ENCODE data around the gene RAMACL.

The RAMACL gene

GRCh38 chr6:166551754-166552495, 34.6 kb downstream of the RAMACL start:
- no peak for DNase-seq (ENCODE audit: low spot score)
- in situ Hi-C loops (cut with MboI; ENCODE audit: low pct_unique_long_range_greater_than_20kb, low sequenced_read_pairs, unreplicated experiment): no loop called here
- no peak for TF ChIP-seq CTCF (IDR thresholded peaks at IDR 0.05; ENCODE audit: extremely low read depth, insufficient read depth, missing control alignments)

- DNase-seq (ENCODE audit: low spot score): no peak
- in situ Hi-C loops (cut with MboI; ENCODE audit: low pct_unique_long_range_greater_than_20kb, low sequenced_read_pairs, unreplicated experiment): no loop called here
- no peak for TF ChIP-seq CTCF (IDR thresholded peaks at IDR 0.05; ENCODE audit: extremely low read depth, insufficient read depth, missing control alignments)
Measured at GRCh38 chr6:166546653-166547052, 39.8 kb downstream of the RAMACL start.

- no peak for DNase-seq (ENCODE audit: low spot score)
- in situ Hi-C loops (cut with MboI; ENCODE audit: low pct_unique_long_range_greater_than_20kb, low sequenced_read_pairs, unreplicated experiment): no loop called here
- TF ChIP-seq CTCF (IDR thresholded peaks at IDR 0.05; ENCODE audit: extremely low read depth, insufficient read depth, missing control alignments): no peak
Measured at GRCh38 chr6:166545156-166546034, 41.1 kb downstream of the RAMACL start.

- in situ Hi-C loops (cut with MboI; ENCODE audit: low pct_unique_long_range_greater_than_20kb, low sequenced_read_pairs, unreplicated experiment): no loop called here
- TF ChIP-seq CTCF (IDR thresholded peaks at IDR 0.05; ENCODE audit: extremely low read depth, insufficient read depth, missing control alignments): no peak
Measured at GRCh38 chr6:166544296-166544605, 42.2 kb downstream of the RAMACL start.

GRCh38 chr6:166543603-166544295, 42.7 kb downstream of the RAMACL start:
- in situ Hi-C loops (cut with MboI; ENCODE audit: low pct_unique_long_range_greater_than_20kb, low sequenced_read_pairs, unreplicated experiment): no loop called here
- TF ChIP-seq CTCF (IDR thresholded peaks at IDR 0.05; ENCODE audit: extremely low read depth, insufficient read depth, missing control alignments): no peak
- DNase-seq (ENCODE audit: low spot score): no peak

More at GRCh38 chr6:166544296-166544605, 42.2 kb downstream of the RAMACL start:
- no peak for DNase-seq (ENCODE audit: low spot score)

- TF ChIP-seq CTCF (IDR thresholded peaks at IDR 0.05; ENCODE audit: extremely low read depth, insufficient read depth, missing control alignments): no peak
- no peak for DNase-seq (ENCODE audit: low spot score)
- in situ Hi-C loops (cut with MboI; ENCODE audit: low pct_unique_long_range_greater_than_20kb, low sequenced_read_pairs, unreplicated experiment): no loop called here
Measured at GRCh38 chr6:166542580-166542912, 43.9 kb downstream of the RAMACL start.
